GM18907 (cell line): Measurements from ENCODE around the gene FAM171A1.

ENCODE experiments used
- ATAC-seq: cut with Tn5 transposase; IDR thresholded peaks from one replicate; pipeline ENCODE4 v1.9.1; 2021; ENCODE audit warnings: mild to moderate bottlenecking, moderate library complexity; ENCODE audit not compliant: unreplicated experiment

FAM171A1 gene

DNA sequence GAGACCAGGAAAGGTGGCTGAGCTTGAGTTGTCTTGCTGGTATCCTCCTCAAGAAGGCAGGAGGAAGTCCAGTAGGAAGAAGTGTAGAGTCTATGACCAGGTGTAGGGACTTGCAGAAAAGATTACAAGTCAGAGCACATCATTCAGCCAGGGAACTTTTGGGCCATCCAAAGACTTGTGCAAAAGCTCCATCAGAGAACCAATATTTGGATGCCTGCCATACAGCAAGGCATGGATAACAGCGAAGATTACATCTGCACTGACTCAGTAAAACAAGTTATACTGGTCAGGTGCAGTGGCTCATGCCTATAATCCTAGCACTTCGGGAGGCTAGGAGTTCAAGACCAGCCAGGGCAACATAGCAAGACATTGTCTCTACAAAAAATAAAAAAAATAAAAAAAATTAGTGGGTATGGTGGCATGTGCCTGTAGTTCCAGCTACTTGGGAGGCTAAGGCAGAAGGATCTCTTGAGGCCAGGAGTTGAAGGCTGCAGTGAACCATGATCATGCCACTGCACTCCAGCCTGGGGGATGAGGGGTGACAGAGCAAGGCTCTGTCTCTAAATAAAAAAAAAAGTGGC is 189.4 kb downstream of the FAM171A1 start:
- ATAC-seq = no peak

DNA sequence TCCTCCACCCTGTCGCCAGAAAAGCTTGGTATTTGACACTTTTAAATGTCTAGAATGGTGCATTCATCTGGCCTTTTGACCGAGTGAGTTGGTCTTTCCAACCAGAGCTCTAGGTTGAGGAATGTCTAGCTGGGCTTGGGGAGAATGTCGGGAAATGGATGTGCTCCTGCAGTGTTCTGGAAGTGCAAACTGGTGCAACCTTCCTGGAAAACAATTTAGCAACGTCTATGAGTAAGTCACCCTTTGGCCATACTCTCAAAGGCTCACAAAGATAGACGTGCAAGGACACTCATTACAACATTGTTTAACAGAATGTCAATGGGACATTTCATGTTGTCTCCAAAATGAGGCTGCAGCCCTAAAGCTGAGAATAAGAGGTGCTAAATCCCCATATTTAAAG is 190.4 kb downstream of the FAM171A1 start:
- ATAC-seq = no peak

- no peak for ATAC-seq
Observed at GRCh38 chr10:15176269-15176668, 194.8 kb downstream of the FAM171A1 start.

- ATAC-seq = no peak
Observed at GRCh38 chr10:15175587-15175986, 195.5 kb downstream of the FAM171A1 start.

GRCh38 chr10:15172306-15172840 is 198.7 kb downstream of the FAM171A1 start:
- ATAC-seq = no peak

DNA sequence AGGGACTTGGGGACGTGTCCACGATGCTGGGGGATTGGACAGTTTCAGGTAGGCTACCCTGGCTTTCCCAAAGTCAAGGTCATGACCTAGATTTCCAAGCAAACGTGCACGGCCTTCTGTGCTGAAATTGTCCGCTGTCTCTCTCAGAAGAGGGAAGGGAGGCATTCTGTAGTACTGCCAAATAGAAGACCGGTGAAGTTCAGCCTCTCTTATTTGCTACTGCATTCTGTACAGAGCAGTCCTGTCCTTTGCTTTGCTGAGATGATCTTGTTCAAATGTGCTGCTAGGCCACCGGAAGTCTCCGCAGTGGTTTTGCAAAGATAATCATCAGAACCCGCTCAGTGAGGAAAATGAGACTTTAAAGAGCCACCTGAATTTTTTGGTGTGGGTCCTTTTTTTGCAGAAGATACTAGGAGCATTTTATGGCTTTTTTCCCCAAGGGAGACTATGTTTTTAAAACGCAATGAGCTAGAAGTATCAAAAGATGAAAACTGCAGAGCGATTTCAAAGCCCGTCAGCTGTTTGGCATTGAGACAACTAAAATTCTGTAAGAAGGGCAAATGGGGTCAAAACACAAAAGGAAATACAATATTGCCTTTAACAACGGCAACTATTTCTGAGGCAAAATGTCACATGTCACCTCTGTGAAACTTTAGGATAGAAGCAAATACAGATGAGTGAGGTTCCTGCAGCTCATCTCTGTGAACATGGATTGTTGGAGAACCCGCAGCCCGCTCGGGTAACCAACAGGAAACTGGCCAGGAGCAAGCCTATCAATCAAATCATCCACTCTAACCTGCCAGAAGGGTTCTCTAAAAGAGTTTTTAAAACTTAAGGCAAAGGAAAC is 201.3 kb downstream of the FAM171A1 start:
- ATAC-seq = no peak

DNA sequence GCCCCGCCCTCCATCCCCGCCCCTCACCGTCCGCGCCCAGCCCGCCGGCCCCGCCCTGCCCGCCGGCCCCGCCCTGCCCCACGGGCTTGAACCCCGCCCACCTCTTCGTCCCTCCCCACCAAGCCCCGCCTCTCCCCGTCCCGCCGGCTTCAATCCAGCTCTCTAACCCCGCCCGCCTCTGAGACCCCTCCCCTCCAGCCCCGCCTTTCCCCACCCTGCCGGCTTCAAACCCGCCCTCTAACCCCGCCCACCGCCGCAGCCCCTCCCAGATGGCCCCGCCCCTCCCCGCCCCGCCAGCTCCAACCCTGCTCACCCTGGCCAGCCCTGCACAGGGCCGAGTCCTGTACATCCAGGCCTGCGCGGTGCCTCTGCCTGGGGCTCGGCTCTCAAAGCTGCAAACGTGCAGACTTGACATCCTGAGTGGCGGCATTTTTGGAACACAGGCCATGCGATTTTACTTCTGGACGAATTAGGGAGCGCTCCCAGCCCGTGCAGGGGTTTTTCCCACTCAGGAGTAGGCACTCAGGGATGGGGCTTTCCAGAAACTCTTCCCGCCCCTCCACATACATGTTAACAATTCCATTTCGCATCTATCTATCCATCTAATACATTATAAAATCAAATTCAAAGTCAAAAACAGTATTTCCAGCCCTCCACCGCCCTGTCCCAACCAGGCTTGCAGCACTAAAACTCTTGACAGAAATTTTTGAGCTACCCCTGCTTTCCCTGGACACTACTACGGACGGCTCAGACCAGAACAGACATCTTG is 202.1 kb downstream of the FAM171A1 start:
- ATAC-seq = peak; percentile 42

GRCh38 chr10:15168291-15168785 is 202.8 kb downstream of the FAM171A1 start, which contains the start of gene NMT2:
NMT2 (minus strand) TSS chr10:15168693; CDS start chr10:15168612, 81 bp downstream.
- ATAC-seq = peak; percentile 90

GRCh38 chr10:15167411-15168290 is 203.4 kb downstream of the FAM171A1 start:
- peak; percentile 53 for ATAC-seq

DNA sequence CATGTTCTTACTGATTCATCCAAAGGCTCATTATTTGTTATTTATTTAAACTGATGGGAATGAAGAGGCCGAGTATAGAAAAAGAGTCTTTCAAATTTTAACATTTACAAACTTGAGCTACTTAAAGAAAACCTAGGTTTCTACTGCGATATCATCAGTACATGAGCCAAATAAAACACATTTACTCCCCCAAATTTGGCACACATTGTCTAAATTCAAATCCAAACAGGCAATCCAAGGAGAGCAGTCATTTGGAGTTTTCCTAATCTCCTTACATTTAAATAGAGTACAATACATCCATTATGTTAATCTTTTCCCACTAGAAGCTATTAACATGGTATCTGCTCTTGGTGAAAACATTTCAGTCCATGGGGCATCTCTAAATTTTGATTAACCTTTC is 204.8 kb downstream of the FAM171A1 start:
- no peak for ATAC-seq

DNA sequence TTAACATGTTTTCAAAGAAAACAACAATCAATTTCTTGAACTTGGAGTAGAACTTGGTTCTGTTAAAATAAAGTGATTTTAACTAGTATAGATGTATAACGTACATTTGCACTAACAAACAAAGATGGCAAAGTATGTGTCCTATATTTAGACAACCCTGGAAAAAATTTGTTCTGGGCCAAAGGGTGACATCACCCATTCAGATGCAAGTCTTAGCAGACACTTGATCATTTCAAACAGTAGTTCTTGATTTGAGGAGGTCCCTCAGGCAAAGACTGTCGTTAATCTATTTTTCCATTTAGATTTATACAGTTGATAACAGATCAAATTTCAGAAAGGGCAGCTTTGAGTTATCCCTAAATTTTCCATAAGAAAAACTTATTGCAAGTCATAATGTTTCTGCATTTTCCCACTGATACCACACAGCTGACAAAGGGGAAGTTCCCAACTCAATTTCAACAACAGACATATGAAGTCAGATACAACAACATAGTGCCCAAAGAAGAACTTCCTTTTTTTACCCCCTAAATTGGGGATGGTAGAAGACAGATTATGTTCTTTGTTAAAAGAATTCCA is 207.7 kb downstream of the FAM171A1 start:
- no peak for ATAC-seq
